HepG2 (cell line): ENCODE data around the gene RUSC1. TPM values are rescaled to one million over a fixed set of nuclear protein-coding genes. Genes with fewer than 3 reads are reported as not detected.

ENCODE experiments used
- ATF1 ChIP-seq: IDR thresholded peaks from 2 replicates; pipeline ENCODE4 v1.6.1; 2016; ENCODE audit warnings: mild to moderate bottlenecking, control low read depth
- ATM ChIP-seq: fragments of 450-650 bp; IDR thresholded peaks from 2 replicates; pipeline ENCODE4 v1.7.1; 2017; ENCODE audit warnings: mild to moderate bottlenecking, borderline replicate concordance
- CBX5 ChIP-seq: sonication (generic); formaldehyde crosslinking; IDR thresholded peaks from 2 replicates; pipeline ENCODE4 v1.4.0; 2020; ENCODE audit warnings: missing genetic modification reagents, borderline replicate concordance
- FOXC1 ChIP-seq: sonication (generic); formaldehyde crosslinking; IDR thresholded peaks from 2 replicates; pipeline ENCODE4 v1.8.0; 2022; ENCODE audit warnings: mild to moderate bottlenecking, missing genetic modification reagents, borderline replicate concordance
- IRF2 ChIP-seq: IDR thresholded peaks from 2 replicates; pipeline ENCODE4 v1.6.1; 2018; ENCODE audit warnings: missing genetic modification reagents, missing compliant biosample characterization
- MATR3 ChIP-seq: sonication (generic); formaldehyde crosslinking; IDR thresholded peaks from 2 replicates; pipeline ENCODE4 v1.4.0; 2020; ENCODE audit warnings: missing genetic modification reagents
- NR2F1 ChIP-seq, 2 experiments: fragments of 450-650 bp in 1 of 2; formaldehyde crosslinking in 1 of 2; IDR thresholded peaks; 2 replicates each; pipeline versions ENCODE4 v1.5.0 to v1.6.1; 2016 to 2020; ENCODE audit warnings: mild to moderate bottlenecking in 1 of 2, missing compliant biosample characterization in 1 of 2, missing genetic modification reagents in 1 of 2, moderate library complexity in 1 of 2
- PTBP1 ChIP-seq: fragments of 200-400 bp; formaldehyde crosslinking; IDR thresholded peaks from 2 replicates; pipeline ENCODE4 v1.6.1; 2018; ENCODE audit warnings: low read length, low read depth; ENCODE audit not compliant: poor library complexity, severe bottlenecking
- RARG ChIP-seq: sonication (generic); formaldehyde crosslinking; IDR thresholded peaks from 2 replicates; pipeline ENCODE4 v1.4.0; 2020; ENCODE audit warnings: low read depth, mild to moderate bottlenecking, missing genetic modification reagents
- SP4 ChIP-seq: sonication (generic); formaldehyde crosslinking; IDR thresholded peaks from 2 replicates; pipeline ENCODE4 v1.8.1; 2023; ENCODE audit warnings: mild to moderate bottlenecking, missing genetic modification reagents
- THAP11 ChIP-seq: IDR thresholded peaks from 2 replicates; pipeline ENCODE4 v1.6.1; 2016; ENCODE audit warnings: missing biosample characterization, missing genetic modification reagents
- ZFP90 ChIP-seq: sonication (generic); formaldehyde crosslinking; IDR thresholded peaks from 2 replicates; pipeline ENCODE4 v1.8.0; 2022; ENCODE audit warnings: missing genetic modification reagents, mild to moderate bottlenecking, inconsistent platforms, borderline replicate concordance
- ZNF367 ChIP-seq: sonication (generic); formaldehyde crosslinking; IDR thresholded peaks from 2 replicates; pipeline ENCODE4 v1.4.0; 2020; ENCODE audit warnings: missing genetic modification reagents, borderline replicate concordance
- ZNF460 ChIP-seq: sonication (generic); formaldehyde crosslinking; IDR thresholded peaks from 2 replicates; pipeline ENCODE4 v1.5.1; 2020; ENCODE audit warnings: missing genetic modification reagents, mild to moderate bottlenecking, borderline replicate concordance
- ZNF496 ChIP-seq: sonication (generic); formaldehyde crosslinking; IDR thresholded peaks from 2 replicates; pipeline ENCODE4 v1.8.1; 2023; ENCODE audit warnings: mild to moderate bottlenecking, moderate library complexity, missing genetic modification reagents; ENCODE audit not compliant: insufficient replicate concordance
- ZNF530 ChIP-seq: sonication (generic); formaldehyde crosslinking; IDR thresholded peaks from 2 replicates; pipeline ENCODE4 v1.5.0; 2020; ENCODE audit warnings: low read depth, mild to moderate bottlenecking, missing genetic modification reagents
- polyA plus RNA-seq, 8 experiments: library from polyadenylated mRNA; depleted of rRNA in 3 of 8; stranded (reverse) in 7 of 8; unstranded in 1 of 8; fragments of >200 nt; fragmentation: Illumina TruSeq in 4 of 8; extraction: Trizol in 4 of 8; gene quantifications; 2 replicates each; pipeline versions ENCODE4 v1.2.1 to v1.2.3, GENCODE V29; 2011 to 2016; ENCODE audit warnings: low read depth in 4 of 8, missing spikeins in 1 of 8, mixed read lengths in 1 of 8; ENCODE audit not compliant: insufficient read depth in 1 of 8
- total RNA-seq, 5 experiments: library from RNA; depleted of rRNA; stranded (reverse); fragments of >200 nt; fragmentation: Illumina TruSeq; extraction: Trizol; gene quantifications; 2 replicates each; pipeline ENCODE4 v1.2.3, GENCODE V29; 2016; ENCODE audit warnings: low read depth in 1 of 5
- TF ChIP-seq, protein P1 (sequence below): sonication (generic); formaldehyde crosslinking; IDR thresholded peaks from 2 replicates; pipeline ENCODE4 v1.4.0; 2020; ENCODE audit warnings: missing genetic modification reagents
- TF ChIP-seq, protein P2 (sequence below): sonication (generic); formaldehyde crosslinking; IDR thresholded peaks from 2 replicates; pipeline ENCODE4 v1.4.0; 2020; ENCODE audit warnings: mild to moderate bottlenecking, low read depth, missing genetic modification reagents
- TF ChIP-seq, protein P3 (sequence below): sonication (generic); formaldehyde crosslinking; IDR thresholded peaks from 2 replicates; pipeline ENCODE4 v1.4.0; 2020; ENCODE audit warnings: missing genetic modification reagents, borderline replicate concordance
- TF ChIP-seq, protein P4 (sequence below): sonication (generic); formaldehyde crosslinking; IDR thresholded peaks from 2 replicates; pipeline ENCODE4; 2020; ENCODE audit warnings: missing genetic modification reagents, mild to moderate bottlenecking, borderline replicate concordance

The RUSC1 gene
- total and polyA plus RNA-seq, 2 of the 13 experiments (the other 11 are each of a cell fraction or from before 2014, with no cell fraction given), result 18.7 to 20.4 TPM

DNA sequence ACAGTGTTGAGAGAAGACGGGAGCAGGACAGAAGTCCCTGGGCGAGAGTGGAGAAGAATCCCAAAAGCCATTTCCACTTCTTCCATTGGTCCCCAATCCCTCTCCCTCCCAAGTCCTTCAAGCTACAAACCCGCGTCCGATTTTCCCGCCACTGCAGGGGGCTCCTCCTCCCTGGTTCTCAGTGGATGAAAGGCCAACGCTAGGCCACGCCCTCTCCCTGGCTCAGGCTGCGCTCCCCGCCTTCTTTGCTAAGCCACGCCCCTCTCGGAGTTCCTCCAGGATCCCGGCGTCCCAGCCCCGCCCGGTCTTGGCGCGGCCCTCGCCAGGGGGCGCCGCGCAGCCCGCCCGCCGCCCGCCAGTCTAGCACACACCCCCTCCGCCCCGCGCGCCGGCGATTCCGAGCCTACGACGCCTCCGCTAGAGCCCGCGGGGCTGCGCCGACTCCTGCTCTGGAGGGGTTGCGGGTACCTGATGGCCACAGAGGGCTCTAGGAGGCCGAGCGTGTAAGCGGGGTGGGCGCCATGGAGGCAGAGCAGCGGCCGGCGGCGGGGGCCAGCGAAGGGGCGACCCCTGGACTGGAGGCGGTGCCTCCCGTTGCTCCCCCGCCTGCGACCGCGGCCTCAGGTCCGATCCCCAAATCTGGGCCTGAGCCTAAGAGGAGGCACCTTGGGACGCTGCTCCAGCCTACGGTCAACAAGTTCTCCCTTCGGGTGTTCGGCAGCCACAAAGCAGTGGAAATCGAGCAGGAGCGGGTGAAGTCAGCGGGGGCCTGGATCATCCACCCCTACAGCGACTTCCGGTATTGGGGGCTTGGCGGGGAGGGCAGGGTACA is 43.4 kb upstream of the RUSC1 start, which contains the start of gene HCN3 (continued):
- TF ChIP-seq ZNF496 (no peak), ATM (no peak), ZNF460 (no peak), THAP11 (CRISPR knock-in tag) (peak; percentile 84), IRF2 (CRISPR knock-in tag) (peak; percentile 50; the same call in 1 of the 2 replicates), ZNF367 (CRISPR knock-in tag) (no peak), SP4 (CRISPR knock-in tag) (peak; percentile 97), ZNF530 (CRISPR knock-in tag) (no peak), RARG (CRISPR knock-in tag) (no peak), ZFP90 (no peak), CBX5 (no peak), FOXC1 (CRISPR knock-in tag) (peak; percentile 16; the same call in 1 of the 2 replicates), PTBP1 (no peak), NR2F1 (CRISPR knock-in tag; IDR thresholded peaks at IDR 0.05) (no peak), MATR3 (CRISPR knock-in tag) (no peak), ATF1 (no peak)
- TF ChIP-seq, protein P1, sequence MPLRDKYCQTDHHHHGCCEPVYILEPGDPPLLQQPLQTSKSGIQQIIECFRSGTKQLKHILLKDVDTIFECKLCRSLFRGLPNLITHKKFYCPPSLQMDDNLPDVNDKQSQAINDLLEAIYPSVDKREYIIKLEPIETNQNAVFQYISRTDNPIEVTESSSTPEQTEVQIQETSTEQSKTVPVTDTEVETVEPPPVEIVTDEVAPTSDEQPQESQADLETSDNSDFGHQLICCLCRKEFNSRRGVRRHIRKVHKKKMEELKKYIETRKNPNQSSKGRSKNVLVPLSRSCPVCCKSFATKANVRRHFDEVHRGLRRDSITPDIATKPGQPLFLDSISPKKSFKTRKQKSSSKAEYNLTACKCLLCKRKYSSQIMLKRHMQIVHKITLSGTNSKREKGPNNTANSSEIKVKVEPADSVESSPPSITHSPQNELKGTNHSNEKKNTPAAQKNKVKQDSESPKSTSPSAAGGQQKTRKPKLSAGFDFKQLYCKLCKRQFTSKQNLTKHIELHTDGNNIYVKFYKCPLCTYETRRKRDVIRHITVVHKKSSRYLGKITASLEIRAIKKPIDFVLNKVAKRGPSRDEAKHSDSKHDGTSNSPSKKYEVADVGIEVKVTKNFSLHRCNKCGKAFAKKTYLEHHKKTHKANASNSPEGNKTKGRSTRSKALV, result no peak
- TF ChIP-seq, protein P2, sequence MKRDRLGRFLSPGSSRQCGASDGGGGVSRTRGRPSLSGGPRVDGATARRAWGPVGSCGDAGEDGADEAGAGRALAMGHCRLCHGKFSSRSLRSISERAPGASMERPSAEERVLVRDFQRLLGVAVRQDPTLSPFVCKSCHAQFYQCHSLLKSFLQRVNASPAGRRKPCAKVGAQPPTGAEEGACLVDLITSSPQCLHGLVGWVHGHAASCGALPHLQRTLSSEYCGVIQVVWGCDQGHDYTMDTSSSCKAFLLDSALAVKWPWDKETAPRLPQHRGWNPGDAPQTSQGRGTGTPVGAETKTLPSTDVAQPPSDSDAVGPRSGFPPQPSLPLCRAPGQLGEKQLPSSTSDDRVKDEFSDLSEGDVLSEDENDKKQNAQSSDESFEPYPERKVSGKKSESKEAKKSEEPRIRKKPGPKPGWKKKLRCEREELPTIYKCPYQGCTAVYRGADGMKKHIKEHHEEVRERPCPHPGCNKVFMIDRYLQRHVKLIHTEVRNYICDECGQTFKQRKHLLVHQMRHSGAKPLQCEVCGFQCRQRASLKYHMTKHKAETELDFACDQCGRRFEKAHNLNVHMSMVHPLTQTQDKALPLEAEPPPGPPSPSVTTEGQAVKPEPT (CRISPR knock-in tag), result peak; percentile 33; the same call in 1 of the 2 replicates
- TF ChIP-seq, protein P3, sequence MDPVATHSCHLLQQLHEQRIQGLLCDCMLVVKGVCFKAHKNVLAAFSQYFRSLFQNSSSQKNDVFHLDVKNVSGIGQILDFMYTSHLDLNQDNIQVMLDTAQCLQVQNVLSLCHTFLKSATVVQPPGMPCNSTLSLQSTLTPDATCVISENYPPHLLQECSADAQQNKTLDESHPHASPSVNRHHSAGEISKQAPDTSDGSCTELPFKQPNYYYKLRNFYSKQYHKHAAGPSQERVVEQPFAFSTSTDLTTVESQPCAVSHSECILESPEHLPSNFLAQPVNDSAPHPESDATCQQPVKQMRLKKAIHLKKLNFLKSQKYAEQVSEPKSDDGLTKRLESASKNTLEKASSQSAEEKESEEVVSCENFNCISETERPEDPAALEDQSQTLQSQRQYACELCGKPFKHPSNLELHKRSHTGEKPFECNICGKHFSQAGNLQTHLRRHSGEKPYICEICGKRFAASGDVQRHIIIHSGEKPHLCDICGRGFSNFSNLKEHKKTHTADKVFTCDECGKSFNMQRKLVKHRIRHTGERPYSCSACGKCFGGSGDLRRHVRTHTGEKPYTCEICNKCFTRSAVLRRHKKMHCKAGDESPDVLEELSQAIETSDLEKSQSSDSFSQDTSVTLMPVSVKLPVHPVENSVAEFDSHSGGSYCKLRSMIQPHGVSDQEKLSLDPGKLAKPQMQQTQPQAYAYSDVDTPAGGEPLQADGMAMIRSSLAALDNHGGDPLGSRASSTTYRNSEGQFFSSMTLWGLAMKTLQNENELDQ (CRISPR knock-in tag), result no peak
- TF ChIP-seq, protein P4, sequence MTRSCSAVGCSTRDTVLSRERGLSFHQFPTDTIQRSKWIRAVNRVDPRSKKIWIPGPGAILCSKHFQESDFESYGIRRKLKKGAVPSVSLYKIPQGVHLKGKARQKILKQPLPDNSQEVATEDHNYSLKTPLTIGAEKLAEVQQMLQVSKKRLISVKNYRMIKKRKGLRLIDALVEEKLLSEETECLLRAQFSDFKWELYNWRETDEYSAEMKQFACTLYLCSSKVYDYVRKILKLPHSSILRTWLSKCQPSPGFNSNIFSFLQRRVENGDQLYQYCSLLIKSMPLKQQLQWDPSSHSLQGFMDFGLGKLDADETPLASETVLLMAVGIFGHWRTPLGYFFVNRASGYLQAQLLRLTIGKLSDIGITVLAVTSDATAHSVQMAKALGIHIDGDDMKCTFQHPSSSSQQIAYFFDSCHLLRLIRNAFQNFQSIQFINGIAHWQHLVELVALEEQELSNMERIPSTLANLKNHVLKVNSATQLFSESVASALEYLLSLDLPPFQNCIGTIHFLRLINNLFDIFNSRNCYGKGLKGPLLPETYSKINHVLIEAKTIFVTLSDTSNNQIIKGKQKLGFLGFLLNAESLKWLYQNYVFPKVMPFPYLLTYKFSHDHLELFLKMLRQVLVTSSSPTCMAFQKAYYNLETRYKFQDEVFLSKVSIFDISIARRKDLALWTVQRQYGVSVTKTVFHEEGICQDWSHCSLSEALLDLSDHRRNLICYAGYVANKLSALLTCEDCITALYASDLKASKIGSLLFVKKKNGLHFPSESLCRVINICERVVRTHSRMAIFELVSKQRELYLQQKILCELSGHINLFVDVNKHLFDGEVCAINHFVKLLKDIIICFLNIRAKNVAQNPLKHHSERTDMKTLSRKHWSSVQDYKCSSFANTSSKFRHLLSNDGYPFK (CRISPR knock-in tag), result no peak
